HG02840 (cell line): ENCODE results near the gene NEUROG2.
A peak's percentile ranks its signal among the peaks of the same experiment; 100 is the strongest.

ENCODE experiments used
- ATAC-seq: cut with Tn5 transposase; IDR thresholded peaks from one replicate; pipeline ENCODE4 v1.9.1; 2021; ENCODE audit warnings: mild to moderate bottlenecking, moderate library complexity, moderate number of reproducible peaks; ENCODE audit not compliant: unreplicated experiment, low FRiP score

The NEUROG2 gene

GRCh38 chr4:112521123-112522023, 5.4 kb upstream of the NEUROG2 start:
- ATAC-seq, result no peak

DNA sequence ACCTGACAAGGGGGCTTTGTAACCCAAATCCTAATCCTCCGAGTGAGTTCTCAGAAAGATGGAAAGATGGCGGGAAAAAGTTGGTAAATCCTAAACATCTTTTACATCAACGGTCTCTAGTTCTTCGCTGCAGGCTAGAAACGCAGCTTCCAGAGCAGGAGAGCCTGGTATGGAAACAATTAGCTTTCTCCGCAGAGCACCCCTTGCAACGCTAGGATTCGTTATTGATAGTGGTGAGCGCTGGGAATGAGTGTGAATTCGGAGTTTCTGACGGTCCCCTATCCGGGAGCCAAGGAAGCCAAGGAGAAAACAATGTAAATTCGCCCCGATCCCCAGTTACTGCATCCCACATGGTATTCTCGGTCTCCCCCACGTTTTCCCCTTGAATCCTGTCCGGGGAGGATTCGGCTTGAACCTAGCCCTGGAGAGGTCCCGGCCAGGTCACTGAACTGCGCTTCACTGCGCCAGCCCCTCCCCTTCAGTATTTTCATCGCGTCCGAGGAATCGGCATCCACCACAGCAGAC, 4.7 kb upstream of the NEUROG2 start:
- no peak for ATAC-seq

DNA sequence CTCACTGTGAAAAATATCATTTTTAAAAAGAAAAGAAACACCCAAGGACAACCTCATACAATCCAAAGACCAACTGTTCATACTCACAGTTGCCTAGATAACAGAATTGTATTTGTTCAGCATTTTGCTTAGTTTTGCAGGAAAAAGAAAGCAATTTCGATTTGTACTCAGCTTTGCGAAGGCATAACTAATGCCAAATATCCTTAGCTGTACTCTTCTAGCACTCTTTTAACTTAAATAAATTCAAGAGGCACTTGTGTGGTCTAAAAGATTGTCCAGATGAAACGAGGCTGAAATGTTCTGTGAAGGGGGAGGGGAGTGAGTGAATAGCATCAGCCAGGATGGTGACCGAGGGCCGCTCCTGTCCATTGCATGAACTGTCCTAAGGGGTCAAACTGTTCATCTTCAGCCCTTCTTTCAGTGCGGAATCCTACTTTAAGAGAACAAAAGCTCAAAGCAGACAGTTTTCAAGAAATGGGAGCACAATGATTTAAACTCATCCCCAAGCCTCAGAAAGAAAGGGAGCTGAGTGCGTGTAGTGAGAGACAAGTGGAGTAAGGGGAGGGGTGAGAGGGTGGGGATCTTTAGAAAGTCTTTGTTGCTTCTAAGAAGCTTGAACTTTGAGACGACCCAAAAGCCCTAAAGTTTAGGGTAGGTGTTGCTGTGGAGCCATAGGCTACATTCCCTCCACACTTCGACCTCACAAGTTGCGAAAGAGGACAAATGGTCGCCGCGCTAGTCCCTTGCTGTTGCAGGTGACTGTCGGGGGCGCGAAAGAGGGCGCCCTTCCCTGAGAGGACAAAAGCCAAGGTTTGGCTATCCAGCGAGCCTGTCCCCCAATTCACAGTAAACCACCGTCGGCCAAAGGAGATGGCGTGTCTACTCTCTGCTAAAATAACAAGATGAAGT, 4.0 kb upstream of the NEUROG2 start:
- ATAC-seq, result no peak

DNA sequence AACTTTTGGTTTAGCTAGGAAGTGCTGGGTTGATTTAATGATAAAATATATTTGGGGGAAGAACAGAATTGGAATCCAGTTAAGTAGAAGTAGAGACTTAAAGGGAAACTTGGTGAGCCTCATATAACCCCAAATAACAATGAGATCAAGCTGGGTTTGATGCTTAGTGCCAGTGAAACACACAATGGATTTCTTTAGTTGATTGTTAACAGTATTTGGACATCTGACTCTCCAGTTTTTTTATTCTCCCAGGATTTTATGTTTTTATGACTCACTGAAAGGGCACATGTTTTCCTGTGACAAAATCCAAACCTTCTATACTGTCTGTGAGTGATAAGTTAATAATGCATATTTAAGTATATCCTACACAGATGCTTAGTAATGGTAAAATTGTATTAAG, 2.7 kb upstream of the NEUROG2 start:
- no peak for ATAC-seq

DNA sequence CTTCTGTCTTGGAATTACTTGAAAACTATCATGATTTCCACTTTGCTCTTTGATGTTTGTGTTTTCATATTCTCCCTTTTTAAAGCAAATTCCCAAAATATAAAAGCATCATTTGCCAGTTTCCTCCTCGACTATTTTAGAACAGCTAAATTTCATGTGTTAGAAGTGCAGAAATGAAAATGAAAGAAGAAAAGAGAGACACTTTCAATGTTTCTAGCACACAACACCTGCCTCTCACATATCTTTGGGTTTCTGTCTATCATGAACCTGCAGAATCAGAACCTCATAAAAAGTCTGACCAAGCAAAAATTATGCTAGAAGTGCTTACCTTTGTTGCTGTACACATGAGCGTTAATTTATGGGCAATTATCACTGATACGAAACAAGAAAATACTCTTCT, 1.9 kb upstream of the NEUROG2 start:
- no peak for ATAC-seq

DNA sequence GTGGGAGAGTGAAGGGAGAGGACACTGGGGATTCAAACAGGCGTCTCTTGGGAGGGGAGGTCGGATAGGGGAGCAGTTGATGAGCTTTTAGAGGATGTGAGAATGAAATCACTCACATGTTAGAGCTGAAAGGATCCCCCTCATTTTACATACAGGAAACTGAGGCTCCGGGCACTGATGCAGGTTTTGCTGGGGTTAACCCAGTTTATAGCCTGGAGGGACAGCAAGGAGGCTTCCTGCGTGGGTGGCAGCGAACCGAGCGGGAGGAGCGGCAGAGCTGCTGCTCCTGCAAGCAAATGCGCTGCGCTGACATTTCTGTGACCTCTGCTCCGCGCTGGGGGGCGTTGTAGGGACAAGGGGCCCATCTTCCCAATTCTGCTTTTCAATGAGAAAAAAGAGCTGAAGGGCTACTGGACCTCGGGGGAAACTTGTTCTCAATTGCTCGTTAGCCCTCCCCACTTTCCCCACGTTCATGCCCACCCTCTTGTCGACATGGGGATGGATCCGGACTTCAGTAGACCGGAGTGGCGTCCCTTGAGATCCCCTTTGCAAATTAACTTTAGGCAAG, 1.2 kb upstream of the NEUROG2 start:
- peak; percentile 17 for ATAC-seq

- ATAC-seq, result peak; percentile 24
Measured at GRCh38 chr4:112516471-112517066, 589 bp upstream of the NEUROG2 start.

DNA sequence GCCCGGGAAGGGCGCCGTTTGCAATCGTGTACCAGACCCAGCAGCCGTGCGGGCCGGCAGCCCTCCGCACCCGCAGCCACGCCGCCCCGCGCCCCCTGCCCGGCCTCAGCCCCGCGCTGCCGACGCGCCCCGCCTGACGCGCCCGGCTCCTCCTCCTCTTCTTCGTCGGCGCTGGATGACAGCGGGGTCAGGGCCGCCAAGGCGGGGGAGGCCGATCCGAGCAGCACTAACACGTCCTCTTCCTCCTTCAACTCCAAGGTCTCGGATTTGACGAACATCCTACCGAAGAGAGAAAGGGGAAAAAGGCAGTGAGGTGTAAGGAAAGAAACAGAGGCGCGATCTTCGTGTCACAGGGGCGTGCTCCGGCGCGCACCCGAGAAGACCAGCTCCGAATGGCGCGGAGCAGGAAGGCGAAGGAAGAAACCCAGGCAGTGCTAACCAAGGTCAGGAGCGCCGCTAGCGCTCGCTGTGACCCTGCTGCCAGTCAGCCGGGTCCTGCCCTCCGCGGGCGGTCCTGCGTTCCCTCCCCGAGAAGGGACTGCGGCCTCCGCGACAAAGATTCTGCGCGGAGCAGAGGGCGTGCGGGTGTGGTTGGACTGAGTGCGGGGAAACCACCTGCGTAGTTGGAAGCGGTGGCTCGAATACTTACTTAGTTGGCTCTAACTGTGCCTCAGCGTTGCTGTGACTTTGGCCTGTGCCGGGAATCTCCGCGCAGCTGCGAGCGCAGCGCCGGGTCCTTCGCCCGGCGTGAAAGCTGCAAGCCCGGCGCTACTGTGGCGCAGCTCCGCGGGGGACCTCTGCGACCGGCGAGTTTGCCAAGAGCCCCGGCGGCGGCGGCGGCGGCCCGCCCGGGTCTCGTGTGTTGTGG, 548 bp downstream of the NEUROG2 start:
- ATAC-seq, result peak; percentile 38

- ATAC-seq, result no peak
Measured at GRCh38 chr4:112514647-112515197, 1.3 kb downstream of the NEUROG2 start.

GRCh38 chr4:112513971-112514646, 1.9 kb downstream of the NEUROG2 start:
- no peak for ATAC-seq

DNA sequence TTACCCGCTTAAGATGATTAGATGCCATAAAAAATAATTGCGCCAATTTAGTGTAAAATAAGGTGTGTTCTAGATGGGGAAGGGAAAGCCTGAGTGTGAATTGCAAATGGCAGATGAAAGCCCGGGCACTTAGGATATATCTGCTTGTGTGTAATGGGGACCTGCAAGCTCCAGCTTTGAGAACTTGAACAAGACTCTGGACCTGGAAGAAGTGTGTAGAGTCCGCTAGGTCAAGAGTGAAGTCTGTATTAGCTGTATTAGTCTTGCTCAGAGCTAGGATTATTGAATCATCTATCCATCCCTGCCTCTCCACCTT, 4.2 kb downstream of the NEUROG2 start:
- no peak for ATAC-seq

- no peak for ATAC-seq
Measured at GRCh38 chr4:112511093-112511802, 4.7 kb downstream of the NEUROG2 start.

DNA sequence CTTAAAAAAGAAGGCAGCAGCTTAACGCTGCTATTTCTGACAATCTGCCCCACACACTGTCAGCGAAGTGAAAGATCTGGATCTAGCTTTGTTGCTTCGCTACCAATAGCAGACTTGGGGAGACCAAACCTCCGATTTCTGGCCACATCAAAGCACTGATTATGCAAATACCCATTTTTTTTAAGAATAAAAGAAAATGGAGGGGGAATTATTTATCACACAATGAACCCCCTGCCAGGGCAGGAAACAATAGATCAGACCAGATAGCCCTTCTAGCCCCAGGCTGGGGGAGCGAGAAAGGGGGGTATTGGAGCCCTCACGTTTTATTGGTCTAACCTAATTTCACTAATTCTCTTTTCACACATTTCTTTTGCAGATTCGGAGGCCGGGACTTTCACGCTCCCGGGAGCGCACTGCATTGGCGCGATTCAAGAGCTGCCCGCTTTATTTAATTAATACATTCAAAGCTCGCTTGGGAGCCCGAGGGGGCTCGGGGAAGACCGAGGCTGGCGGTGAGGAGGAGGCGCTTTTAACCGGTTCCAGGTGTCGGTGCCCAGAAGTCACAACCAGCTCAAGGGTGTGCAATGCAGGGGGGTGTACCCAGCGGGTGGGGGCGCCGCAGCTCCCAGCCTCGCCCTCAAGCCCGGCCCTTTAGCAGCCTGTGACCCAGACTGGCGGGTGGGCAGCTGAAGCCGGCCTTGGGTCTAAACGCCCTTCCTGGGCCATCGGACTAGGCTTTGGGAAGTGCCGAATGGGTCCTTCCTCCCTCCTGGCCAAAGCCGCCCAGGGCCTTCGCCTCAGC, 5.5 kb downstream of the NEUROG2 start:
- ATAC-seq, result no peak

DNA sequence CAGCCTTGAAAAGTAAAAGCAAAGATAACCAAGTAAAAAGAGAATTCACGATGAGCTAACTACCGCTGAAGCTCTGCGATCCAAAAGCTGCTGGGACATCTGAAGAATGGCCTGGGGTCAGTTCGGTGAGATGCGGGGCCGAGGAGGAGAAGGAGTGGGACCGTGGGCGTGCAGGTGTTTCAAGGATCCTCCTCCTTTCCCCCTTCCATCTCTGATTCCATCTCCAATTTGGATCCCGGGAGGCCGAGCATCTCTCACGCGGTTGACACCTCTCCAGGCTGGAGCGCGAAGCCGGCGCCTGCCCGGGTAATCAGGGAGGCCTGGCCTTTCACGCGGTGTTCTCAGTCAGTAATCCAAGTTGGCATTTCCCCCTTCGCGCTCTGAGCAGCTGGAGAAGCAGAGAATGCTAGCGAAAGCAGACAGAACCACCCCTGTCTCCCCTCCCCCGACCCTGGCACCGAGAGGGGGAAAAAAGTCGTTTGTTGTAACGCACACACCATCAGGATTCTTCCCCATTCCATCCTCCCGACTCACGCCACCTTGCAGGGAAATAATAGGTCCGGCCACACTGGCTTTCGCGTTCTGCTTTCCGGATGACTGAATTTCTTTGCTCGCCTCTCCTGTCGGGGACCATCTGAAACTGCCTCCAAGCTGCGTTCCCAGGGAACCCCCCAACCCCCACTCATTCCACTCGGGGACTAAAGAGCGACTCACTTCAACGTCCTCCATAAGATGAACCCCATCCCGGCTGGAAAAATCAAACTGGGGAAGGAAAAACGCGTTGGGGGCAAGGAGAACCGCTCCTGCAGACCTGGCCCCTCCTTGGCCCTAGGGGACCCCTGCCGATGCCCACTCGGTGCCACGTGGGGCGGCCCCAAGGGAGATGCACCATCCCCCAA, 6.5 kb downstream of the NEUROG2 start:
- ATAC-seq, result no peak

DNA sequence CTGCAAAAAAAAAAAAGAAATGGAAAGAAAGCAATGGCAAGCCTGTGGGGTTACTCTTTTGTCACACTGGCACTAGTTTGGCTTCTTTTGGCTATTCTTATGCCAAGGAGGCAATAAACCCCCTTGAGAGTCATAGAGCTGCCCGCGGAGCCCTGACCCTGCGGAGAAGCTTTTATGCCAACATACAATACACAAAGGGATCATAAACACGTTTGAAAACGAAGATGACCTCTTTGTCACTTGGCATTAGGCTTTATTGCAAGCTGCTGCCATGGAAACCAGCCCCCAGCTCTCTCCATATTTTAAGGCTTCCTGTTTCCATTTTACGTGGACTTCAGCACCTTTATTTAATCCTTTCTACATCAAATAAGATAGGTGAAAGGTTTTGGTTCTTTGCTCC, 7.6 kb downstream of the NEUROG2 start:
- ATAC-seq, result no peak

GRCh38 chr4:112504807-112505206, 11.2 kb downstream of the NEUROG2 start:
- no peak for ATAC-seq
